AG04449 (cell line): ENCODE data around the gene MGMT.

ENCODE experiments used
- CTCF ChIA-PET: fragments of 350-600 bp; formaldehyde crosslinking; extraction: SDS; loops from one replicate; lab custom pipeline; 2021; ENCODE audit warnings: antibody characterized with exemption; lab: Yijun Ruan, JAX
- POLR2A ChIA-PET: fragments of 400-600, 350-600 bp; formaldehyde crosslinking; extraction: SDS; loops from one replicate; lab custom pipeline; 2020; ENCODE audit warnings: antibody characterized with exemption, inconsistent platforms; lab: Yijun Ruan, JAX
- DNase-seq: peaks from one replicate; pipeline ENCODE4 v3.0.0-alpha.2; 2010; ENCODE audit warnings: low read depth, low spot score
- H3K4me3 ChIP-seq: 2 replicates; pipeline ENCODE4 v1.5.1; 2011; ENCODE audit warnings: low read depth, mild to moderate bottlenecking, control low read depth, low read length
- TF ChIP-seq, protein P1 (sequence below): IDR thresholded peaks from one replicate; pipeline ENCODE4 v1.5.1; 2011; ENCODE audit warnings: mild to moderate bottlenecking, moderate library complexity, low read length, control low read depth, inconsistent platforms; ENCODE audit not compliant: insufficient read depth; ENCODE audit errors: missing control alignments

Gene MGMT

DNA sequence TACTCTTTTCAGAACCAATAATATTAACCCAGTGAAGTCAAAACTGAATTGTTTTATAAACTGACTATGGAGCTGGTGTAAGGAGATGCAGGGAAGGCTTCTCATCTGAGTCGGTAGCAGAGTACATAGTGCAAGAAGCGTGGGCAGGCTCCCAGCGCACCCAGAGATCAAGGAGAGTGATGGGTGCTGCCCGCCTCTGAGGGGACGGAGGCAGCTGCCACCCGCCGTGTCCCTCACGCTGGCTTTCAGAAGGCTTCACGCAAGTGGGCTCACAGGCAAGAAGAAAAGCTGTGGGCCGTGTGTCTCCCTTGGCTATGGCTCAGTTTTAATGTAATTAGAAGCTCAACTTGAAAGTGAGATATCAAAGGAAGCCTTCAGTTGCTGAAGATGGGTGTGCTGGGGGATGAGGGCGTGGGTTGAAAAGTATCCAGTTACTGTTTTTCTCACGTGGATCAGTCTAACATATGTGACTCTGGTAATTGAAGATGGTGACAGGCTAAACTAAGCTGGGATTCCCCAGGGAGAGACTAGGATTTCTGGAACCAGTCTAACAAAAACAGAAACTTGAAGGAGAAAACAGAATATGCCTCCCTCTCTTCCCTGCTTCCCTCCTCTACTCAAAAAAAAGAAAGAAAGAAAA lies 159.9 kb downstream of the MGMT start:
- POLR2A ChIA-PET, result no interaction called here
- TF ChIP-seq, protein P1, sequence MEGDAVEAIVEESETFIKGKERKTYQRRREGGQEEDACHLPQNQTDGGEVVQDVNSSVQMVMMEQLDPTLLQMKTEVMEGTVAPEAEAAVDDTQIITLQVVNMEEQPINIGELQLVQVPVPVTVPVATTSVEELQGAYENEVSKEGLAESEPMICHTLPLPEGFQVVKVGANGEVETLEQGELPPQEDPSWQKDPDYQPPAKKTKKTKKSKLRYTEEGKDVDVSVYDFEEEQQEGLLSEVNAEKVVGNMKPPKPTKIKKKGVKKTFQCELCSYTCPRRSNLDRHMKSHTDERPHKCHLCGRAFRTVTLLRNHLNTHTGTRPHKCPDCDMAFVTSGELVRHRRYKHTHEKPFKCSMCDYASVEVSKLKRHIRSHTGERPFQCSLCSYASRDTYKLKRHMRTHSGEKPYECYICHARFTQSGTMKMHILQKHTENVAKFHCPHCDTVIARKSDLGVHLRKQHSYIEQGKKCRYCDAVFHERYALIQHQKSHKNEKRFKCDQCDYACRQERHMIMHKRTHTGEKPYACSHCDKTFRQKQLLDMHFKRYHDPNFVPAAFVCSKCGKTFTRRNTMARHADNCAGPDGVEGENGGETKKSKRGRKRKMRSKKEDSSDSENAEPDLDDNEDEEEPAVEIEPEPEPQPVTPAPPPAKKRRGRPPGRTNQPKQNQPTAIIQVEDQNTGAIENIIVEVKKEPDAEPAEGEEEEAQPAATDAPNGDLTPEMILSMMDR, result no peak
- DNase-seq, result no peak
- H3K4me3 ChIP-seq, result no peak overlapping the region
- CTCF ChIA-PET, result no interaction called here

DNA sequence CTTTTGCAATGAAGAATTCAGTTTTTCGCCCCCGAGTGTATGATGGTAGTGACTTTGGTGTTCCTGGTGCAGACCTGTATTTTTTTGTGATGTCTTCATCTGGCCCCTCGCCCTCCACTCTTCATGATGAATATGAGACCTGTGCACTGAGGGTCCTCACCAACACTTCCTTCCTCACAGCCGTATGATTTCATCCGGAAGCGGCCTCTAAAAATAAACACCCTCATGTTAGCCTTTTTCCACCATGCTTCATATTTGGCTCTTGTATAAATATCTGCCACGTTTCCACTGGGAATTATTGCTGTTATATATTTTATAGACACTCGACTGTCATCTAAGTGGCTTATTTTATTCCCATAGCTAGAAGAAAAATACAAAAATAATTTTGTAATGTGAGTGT lies 160.4 kb downstream of the MGMT start:
- CTCF ChIA-PET, result no interaction called here
- H3K4me3 ChIP-seq, result no peak overlapping the region
- TF ChIP-seq, protein P1, result no peak
- no peak for DNase-seq
- POLR2A ChIA-PET, result no interaction called here

DNA sequence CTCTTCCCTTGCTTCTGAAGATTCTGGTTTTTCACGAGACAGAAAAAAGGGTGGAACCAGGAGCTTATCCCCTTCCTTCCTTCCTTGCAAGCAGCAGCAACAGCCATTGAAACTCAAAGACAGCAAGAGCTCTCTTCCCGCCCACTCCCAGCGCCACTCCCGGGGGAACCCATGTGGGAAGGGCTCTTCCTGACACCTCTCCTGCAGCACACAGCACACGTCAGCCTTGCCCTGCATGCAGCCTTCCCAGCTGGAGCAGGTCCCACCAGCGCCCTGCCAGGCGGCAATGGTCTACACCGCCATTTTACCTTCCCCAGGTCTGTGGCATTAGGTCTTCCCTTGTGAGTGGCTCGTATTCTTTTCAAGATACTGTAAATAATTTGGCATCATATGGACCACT lies 161.8 kb downstream of the MGMT start:
- POLR2A ChIA-PET, result no interaction called here

DNA sequence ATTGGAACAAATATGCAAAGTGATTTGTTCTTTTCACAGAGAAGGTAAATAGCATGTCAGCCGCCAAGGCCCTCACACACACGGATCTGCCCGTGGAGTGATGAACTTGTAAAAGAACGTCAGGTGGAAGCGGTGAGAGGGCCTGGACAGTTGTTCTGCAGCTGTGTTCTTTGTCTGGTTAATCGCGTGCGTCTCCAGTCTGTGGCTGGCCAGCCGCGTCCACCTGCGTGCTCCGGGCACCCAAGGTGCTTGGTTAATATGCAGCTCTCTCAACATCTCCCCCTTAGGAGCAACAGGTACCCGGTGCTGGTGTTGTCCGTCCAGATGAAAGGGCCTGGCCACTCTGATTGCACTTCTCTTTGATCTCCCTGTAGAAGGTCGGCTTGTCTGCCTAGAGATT lies 162.9 kb downstream of the MGMT start:
- ChIA-PET CTCF (no interaction called here), POLR2A (no interaction called here)
- DNase-seq, result no peak
- H3K4me3 ChIP-seq, result no peak overlapping the region
- TF ChIP-seq, protein P1, result no peak

More for the DNA sequence above, 161.8 kb downstream of the MGMT start:
- no peak for DNase-seq
- TF ChIP-seq, protein P1, result no peak
- no peak overlapping the region for H3K4me3 ChIP-seq
- CTCF ChIA-PET, result no interaction called here

DNA sequence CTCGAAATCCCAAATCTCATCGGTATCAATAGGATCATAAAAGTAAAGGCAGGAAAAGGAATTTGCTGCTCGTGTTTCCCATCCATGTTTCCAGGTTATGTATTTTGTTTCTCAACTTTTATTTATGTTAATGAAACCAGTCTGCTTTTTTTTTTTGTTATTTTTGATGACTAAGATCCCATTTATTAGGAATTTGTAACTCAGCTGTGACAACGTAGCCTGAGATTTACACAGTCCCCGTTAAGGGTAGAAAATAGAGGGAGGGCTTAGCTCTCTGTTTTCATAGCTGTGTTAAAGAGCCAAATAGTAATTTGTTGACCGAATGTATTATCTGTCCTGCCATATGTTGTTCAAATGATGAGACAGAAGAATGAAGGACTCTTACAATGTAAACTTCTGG lies 164.0 kb downstream of the MGMT start:
- DNase-seq, result no peak
- CTCF ChIA-PET, result no interaction called here
- TF ChIP-seq, protein P1, result no peak
- POLR2A ChIA-PET, result no interaction called here
- no peak overlapping the region for H3K4me3 ChIP-seq

DNA sequence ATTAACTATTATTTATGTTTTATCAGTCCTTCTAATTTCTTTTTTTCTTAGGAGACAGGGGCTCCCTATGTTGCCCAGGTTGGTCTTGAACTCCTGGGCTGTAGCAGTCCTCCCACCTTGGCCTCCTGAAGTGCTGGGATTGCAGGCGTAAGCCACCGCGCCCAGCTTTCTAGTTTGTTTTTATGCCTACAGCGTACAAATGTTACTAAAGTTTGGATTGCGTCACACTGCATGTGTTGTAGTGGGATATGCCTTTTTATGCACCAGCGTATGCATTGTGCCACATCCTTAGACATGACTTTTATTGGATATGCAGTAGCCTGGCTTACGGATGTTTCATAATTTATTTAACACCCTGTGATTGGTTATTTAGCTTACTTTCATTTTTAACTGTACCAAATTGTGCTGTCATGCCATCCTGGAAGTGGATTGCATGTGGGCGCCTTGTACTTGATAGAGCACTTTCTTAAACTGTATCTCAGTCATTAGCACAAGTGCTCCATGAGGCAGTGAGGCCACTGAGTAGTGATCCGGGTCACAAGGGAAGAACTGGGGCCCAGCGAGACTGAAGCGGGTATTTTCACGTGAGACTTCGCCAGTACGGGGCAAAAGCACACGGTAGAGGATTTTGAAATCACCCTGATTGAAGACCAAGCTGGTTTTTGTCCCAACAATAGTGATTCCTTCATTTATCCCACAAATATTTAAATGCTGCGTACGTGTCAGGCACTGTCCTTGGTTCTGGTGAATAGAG lies 165.0 kb downstream of the MGMT start:
- DNase-seq, result no peak
- CTCF ChIA-PET, result no interaction called here

More for the DNA sequence above, 165.0 kb downstream of the MGMT start:
- no peak overlapping the region for H3K4me3 ChIP-seq
- TF ChIP-seq, protein P1, result no peak
- POLR2A ChIA-PET, result no interaction called here
